ENCODE measurements around the gene ACER3. TPM values are rescaled to one million over a fixed set of nuclear protein-coding genes. Genes with fewer than 3 reads are reported as not detected.
A peak's percentile ranks its signal among the peaks of the same experiment; 100 is the strongest.

The ACER3 gene
- total and polyA plus RNA-seq, 8 donors: 2.0 to 13.2 (median 5.9) TPM

GRCh38 chr11:77069969-77070582 is 209.4 kb downstream of the ACER3 start:
- Histone ChIP-seq H3K27me3 (no peaks in the 10 kb centered on the region), H3K4me1 (peaks cover 16 to 41% (median 23%) of the 10 kb centered on the region in 3 donors), H3K27ac (no peak overlapping the region), H3K36me3 (no peaks in the 10 kb centered on the region), H3K4me3 (no peak overlapping the region), H3K9me3 (no peaks in the 10 kb centered on the region)
- FAIRE-seq (no peak), ATAC-seq (no peak), DNase-seq (no peak)
- WGBS, 2 donors: 85 to 91% methylated on average over 8 of the region's 8 CpGs
- TF ChIP-seq, protein P1, sequence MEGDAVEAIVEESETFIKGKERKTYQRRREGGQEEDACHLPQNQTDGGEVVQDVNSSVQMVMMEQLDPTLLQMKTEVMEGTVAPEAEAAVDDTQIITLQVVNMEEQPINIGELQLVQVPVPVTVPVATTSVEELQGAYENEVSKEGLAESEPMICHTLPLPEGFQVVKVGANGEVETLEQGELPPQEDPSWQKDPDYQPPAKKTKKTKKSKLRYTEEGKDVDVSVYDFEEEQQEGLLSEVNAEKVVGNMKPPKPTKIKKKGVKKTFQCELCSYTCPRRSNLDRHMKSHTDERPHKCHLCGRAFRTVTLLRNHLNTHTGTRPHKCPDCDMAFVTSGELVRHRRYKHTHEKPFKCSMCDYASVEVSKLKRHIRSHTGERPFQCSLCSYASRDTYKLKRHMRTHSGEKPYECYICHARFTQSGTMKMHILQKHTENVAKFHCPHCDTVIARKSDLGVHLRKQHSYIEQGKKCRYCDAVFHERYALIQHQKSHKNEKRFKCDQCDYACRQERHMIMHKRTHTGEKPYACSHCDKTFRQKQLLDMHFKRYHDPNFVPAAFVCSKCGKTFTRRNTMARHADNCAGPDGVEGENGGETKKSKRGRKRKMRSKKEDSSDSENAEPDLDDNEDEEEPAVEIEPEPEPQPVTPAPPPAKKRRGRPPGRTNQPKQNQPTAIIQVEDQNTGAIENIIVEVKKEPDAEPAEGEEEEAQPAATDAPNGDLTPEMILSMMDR (IDR thresholded peaks at IDR 0.05): no peak
- intact Hi-C loops (cut with DNase I): no loop called here

DNA sequence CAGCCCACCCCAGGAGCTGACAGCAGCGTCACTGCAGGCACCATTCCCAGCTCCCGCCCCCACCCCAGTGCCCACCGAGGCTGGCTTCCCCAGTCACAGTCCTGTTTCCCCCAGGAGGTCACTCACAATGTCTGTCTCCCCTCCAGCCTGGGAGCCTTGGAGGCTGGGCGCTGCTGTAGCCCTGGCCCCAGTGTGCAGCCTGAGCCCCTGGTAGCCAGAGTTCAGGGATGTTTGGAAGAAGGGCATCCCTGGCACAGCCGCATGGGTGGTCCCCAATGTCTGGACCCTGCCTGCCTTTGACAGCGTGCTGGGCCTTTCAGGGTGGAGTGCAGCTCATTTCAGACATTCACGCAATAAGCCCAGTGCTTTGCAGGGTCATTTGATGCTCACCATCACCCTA is 210.4 kb downstream of the ACER3 start:
- H3K9me3 ChIP-seq: no peaks in the 10 kb centered on the region
- H3K27ac ChIP-seq: peak overlapping the region in 1 of 4 donors; percentile 87
- WGBS, 2 donors: 74 to 83% methylated on average over 7 of the region's 7 CpGs
- FAIRE-seq (no peak), ATAC-seq (no peak), DNase-seq (no peak)
- intact Hi-C loops (cut with DNase I): no loop called here
- no peaks in the 10 kb centered on the region for H3K36me3 ChIP-seq
- H3K4me1 ChIP-seq: peaks cover 16 to 40% (median 23%) of the 10 kb centered on the region in 3 donors
- no peaks in the 10 kb centered on the region for H3K27me3 ChIP-seq
- TF ChIP-seq, protein P1 (IDR thresholded peaks at IDR 0.05): no peak
- H3K4me3 ChIP-seq: no peak overlapping the region

DNA sequence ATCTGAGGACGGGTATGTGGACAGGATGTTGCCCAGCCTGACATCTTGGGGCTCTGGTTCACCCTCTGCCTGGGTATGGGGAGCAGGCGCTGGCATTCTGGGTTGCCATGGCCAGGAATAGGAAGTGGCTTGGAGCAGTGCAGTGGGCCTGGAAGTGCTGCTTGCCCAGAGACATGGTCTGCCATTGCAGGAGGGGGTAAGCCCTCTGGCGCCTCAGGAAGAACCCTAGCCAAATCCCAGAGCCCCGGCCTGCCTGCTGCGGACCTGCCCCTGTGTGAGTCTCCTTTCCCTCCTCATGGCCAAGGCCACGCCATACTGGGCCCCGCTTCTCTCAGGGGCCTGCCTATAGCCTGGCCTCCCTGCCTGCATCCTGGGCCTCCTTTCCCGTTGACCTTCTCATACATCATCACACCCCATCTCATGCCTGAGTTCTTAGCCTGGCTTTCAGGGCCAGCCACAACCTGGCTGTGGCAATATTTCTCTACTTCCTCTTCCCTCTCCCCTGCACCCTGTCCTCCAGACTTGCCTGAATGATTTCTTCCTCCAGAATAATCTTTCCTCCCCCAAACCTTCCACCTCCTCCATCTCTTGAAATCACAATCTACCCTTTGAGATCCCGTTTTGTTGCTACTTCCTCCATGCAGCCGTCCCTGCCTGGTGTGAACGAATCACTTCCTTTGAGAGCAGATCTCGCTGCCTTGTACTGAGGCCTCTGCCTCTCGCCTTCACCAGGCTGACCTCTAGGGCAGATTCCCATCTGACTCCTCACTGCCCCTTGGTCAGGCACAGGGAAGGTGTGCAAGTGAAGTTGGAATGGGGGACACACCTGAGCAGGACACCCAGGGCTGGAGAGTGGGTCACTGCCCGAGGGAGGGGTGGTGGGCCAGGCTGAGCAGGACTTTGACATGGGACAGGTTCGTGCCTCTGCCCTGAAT is 211.2 kb downstream of the ACER3 start:
- peaks cover 16 to 38% (median 23%) of the 10 kb centered on the region in 3 donors for H3K4me1 ChIP-seq

DNA sequence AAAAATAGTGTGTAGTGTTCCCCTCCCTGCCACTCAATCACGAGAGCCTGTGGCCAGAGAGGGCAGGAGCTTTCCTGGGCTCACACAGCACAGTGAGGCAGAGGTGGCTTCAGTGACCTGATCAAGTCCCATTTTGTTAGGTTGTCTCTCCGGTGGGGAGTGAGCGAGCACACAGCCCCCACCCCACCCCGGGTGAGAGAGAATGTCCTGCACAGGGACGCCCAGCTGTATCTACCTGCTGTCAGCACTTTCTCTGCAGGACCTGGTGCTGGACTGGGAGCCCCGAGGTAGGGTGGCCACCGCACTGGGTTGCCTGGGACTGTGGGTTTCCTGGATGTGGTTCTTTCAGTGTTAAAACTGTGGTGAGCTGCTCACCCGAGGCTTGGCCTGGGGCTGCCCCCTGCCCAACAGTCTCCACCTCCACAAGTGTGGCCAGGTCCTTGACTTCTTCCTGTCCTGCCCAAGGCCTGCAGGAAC is 212.2 kb downstream of the ACER3 start:
- H3K4me3 ChIP-seq: no peak overlapping the region
- H3K27me3 ChIP-seq: no peaks in the 10 kb centered on the region
- H3K4me1 ChIP-seq: peaks cover 16 to 37% (median 23%) of the 10 kb centered on the region in 3 donors
- intact Hi-C loops (cut with DNase I): no loop called here
- TF ChIP-seq, protein P1 (IDR thresholded peaks at IDR 0.05): no peak
- FAIRE-seq: no peak
- H3K36me3 ChIP-seq: no peaks in the 10 kb centered on the region
- H3K27ac ChIP-seq: peak overlapping the region; percentile 33 to 87 (median 70)
- WGBS, 2 donors: 74 to 81% methylated on average over 8 of the region's 8 CpGs
- ATAC-seq: no peak
- DNase-seq: no peak
- no peaks in the 10 kb centered on the region for H3K9me3 ChIP-seq

More for the DNA sequence above, 211.2 kb downstream of the ACER3 start:
- no peak for FAIRE-seq
- 83 to 85% methylated on average over 13 to 15 of the region's 15 CpGs for WGBS, 2 donors
- Histone ChIP-seq H3K36me3 (no peaks in the 10 kb centered on the region), H3K9me3 (no peaks in the 10 kb centered on the region), H3K27ac (peak overlapping the region in 2 of 4 donors; percentile 79 to 87), H3K27me3 (no peaks in the 10 kb centered on the region), H3K4me3 (no peak overlapping the region)
- TF ChIP-seq, protein P1 (IDR thresholded peaks at IDR 0.05): no peak
- ATAC-seq: no peak
- peak in 1 of 6 donors; percentile 10 for DNase-seq
- intact Hi-C loops (cut with DNase I): no loop called here
